HEK293 (cell line): ENCODE results near the gene AKR1B15.

Experiments
- CTCF ChIA-PET: fragments of 350-600 bp; formaldehyde crosslinking; extraction: SDS; loops from one replicate; lab custom pipeline; 2021; ENCODE audit warnings: antibody characterized with exemption; lab: Yijun Ruan, JAX
- POLR2A ChIA-PET: fragments of 300-600 bp; formaldehyde crosslinking; extraction: SDS; loops from one replicate; lab custom pipeline; 2020; ENCODE audit warnings: antibody characterized with exemption, inconsistent platforms; lab: Yijun Ruan, JAX
- H3K27ac ChIP-seq: fragments of 200-500 bp; sonication (Bioruptor generic); 2 replicates; pipeline ENCODE4 v1.5.1; 2014; ENCODE audit warnings: low read depth, low read length, control low read depth, inconsistent platforms; ENCODE audit errors: extremely low read depth
- H3K36me3 ChIP-seq, 2 experiments: fragments of 200-500 bp in 1 of 2; sonication (Bioruptor generic) in 1 of 2; 1 replicate in 1 of 2; 2 replicates in 1 of 2; pipeline ENCODE4 v1.5.1; 2014 to 2017; ENCODE audit warnings: inconsistent platforms in 2 of 2, low read length in 2 of 2; ENCODE audit not compliant: control insufficient read depth in 2 of 2, insufficient read depth in 1 of 2
- H3K4me1 ChIP-seq: fragments of 200-500 bp; sonication (Bioruptor generic); 2 replicates; pipeline ENCODE4 v1.5.1; 2014; ENCODE audit warnings: mild to moderate bottlenecking, low read length, inconsistent platforms; ENCODE audit not compliant: control insufficient read depth, insufficient read depth
- H3K4me3 ChIP-seq: 2 replicates; pipeline ENCODE4 v1.5.1; 2011; ENCODE audit warnings: low read depth, mild to moderate bottlenecking, control low read depth, low read length, moderate library complexity
- H3K9me3 ChIP-seq: fragments of 200-500 bp; sonication (Bioruptor generic); 2 replicates; pipeline ENCODE4 v1.5.1; 2014; ENCODE audit warnings: low read depth, low read length, inconsistent platforms; ENCODE audit not compliant: control insufficient read depth, insufficient read depth
- MYNN ChIP-seq: fragments of 450-650 bp; formaldehyde crosslinking; IDR thresholded peaks from 2 replicates; pipeline ENCODE4 v1.5.1; 2016; ENCODE audit warnings: missing biosample characterization, missing genetic modification characterization, borderline replicate concordance
- MZF1 ChIP-seq: fragments of 450-650 bp; formaldehyde crosslinking; IDR thresholded peaks from 2 replicates; pipeline ENCODE4 v1.5.1; 2017; ENCODE audit warnings: missing biosample characterization, missing genetic modification characterization, borderline replicate concordance
- SETDB1 ChIP-seq: IDR thresholded peaks from one replicate; pipeline ENCODE4 v1.6.1; 2017; ENCODE audit warnings: mild to moderate bottlenecking, low read length, moderate library complexity, mixed read lengths; ENCODE audit not compliant: insufficient read length
- SP7 ChIP-seq: fragments of 450-650 bp; formaldehyde crosslinking; IDR thresholded peaks from 2 replicates; pipeline ENCODE4 v1.5.1; 2016; ENCODE audit warnings: missing biosample characterization, missing genetic modification characterization
- TRIM28 ChIP-seq: IDR thresholded peaks from 2 replicates; pipeline ENCODE4 v1.6.1; 2011; ENCODE audit warnings: low read length, control low read depth, borderline replicate concordance
- ZBTB21 ChIP-seq: fragments of 450-650 bp; formaldehyde crosslinking; IDR thresholded peaks from 2 replicates; pipeline ENCODE4 v1.5.1; 2017; ENCODE audit warnings: missing biosample characterization, missing genetic modification characterization
- ZFP69B ChIP-seq: fragments of 450-650 bp; formaldehyde crosslinking; IDR thresholded peaks from 2 replicates; pipeline ENCODE4 v1.5.1; 2016; ENCODE audit warnings: missing biosample characterization, missing genetic modification characterization
- ZNF10 ChIP-seq: fragments of 450-650 bp; formaldehyde crosslinking; IDR thresholded peaks from 2 replicates; pipeline ENCODE4 v1.5.1; 2017; ENCODE audit warnings: missing biosample characterization, missing genetic modification characterization
- ZNF221 ChIP-seq: fragments of 450-650 bp; formaldehyde crosslinking; IDR thresholded peaks from 2 replicates; pipeline ENCODE4 v1.5.1; 2017; ENCODE audit warnings: missing biosample characterization, missing genetic modification characterization, borderline replicate concordance
- ZNF26 ChIP-seq: fragments of 450-650 bp; formaldehyde crosslinking; IDR thresholded peaks from 2 replicates; pipeline ENCODE4 v1.5.1; 2016; ENCODE audit warnings: missing biosample characterization, missing genetic modification characterization
- ZNF350 ChIP-seq: fragments of 450-650 bp; formaldehyde crosslinking; IDR thresholded peaks from 2 replicates; pipeline ENCODE4 v1.5.0; 2017; ENCODE audit warnings: missing biosample characterization, mild to moderate bottlenecking, missing genetic modification characterization
- ZNF548 ChIP-seq: fragments of 450-650 bp; formaldehyde crosslinking; IDR thresholded peaks from 2 replicates; pipeline ENCODE4 v1.5.1; 2016; ENCODE audit warnings: missing biosample characterization, missing genetic modification characterization
- ZNF558 ChIP-seq: fragments of 450-650 bp; formaldehyde crosslinking; IDR thresholded peaks from 2 replicates; pipeline ENCODE4 v1.5.1; 2016; ENCODE audit warnings: missing biosample characterization, missing genetic modification characterization
- ZNF645 ChIP-seq: fragments of 450-650 bp; formaldehyde crosslinking; IDR thresholded peaks from 2 replicates; pipeline ENCODE4; 2016; ENCODE audit warnings: missing biosample characterization, missing genetic modification characterization
- ZNF654 ChIP-seq: fragments of 450-650 bp; formaldehyde crosslinking; IDR thresholded peaks from 2 replicates; pipeline ENCODE4 v1.5.1; 2016; ENCODE audit warnings: low read depth, missing biosample characterization, missing genetic modification characterization
- ZXDB ChIP-seq: fragments of 450-650 bp; formaldehyde crosslinking; IDR thresholded peaks from 2 replicates; pipeline ENCODE4 v1.5.1; 2016; ENCODE audit warnings: missing biosample characterization, missing genetic modification characterization
- TF ChIP-seq, protein P1 (sequence below): fragments of 450-650 bp; formaldehyde crosslinking; IDR thresholded peaks from 2 replicates; pipeline ENCODE4 v1.5.1; 2016; ENCODE audit warnings: missing biosample characterization, missing genetic modification characterization, borderline replicate concordance

Gene AKR1B15

GRCh38 chr7:134627775-134628153, 78.9 kb downstream of the AKR1B15 start (continued):
- TF ChIP-seq, protein P1, sequence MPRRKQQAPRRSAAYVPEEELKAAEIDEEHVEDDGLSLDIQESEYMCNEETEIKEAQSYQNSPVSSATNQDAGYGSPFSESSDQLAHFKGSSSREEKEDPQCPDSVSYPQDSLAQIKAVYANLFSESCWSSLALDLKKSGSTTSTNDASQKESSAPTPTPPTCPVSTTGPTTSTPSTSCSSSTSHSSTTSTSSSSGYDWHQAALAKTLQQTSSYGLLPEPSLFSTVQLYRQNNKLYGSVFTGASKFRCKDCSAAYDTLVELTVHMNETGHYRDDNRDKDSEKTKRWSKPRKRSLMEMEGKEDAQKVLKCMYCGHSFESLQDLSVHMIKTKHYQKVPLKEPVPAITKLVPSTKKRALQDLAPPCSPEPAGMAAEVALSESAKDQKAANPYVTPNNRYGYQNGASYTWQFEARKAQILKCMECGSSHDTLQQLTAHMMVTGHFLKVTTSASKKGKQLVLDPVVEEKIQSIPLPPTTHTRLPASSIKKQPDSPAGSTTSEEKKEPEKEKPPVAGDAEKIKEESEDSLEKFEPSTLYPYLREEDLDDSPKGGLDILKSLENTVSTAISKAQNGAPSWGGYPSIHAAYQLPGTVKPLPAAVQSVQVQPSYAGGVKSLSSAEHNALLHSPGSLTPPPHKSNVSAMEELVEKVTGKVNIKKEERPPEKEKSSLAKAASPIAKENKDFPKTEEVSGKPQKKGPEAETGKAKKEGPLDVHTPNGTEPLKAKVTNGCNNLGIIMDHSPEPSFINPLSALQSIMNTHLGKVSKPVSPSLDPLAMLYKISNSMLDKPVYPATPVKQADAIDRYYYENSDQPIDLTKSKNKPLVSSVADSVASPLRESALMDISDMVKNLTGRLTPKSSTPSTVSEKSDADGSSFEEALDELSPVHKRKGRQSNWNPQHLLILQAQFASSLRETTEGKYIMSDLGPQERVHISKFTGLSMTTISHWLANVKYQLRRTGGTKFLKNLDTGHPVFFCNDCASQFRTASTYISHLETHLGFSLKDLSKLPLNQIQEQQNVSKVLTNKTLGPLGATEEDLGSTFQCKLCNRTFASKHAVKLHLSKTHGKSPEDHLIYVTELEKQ: no peak
- TF ChIP-seq SP7 (tag by site-specific recombination) (no peak), ZNF350 (tag by site-specific recombination) (no peak), ZXDB (tag by site-specific recombination) (no peak), TRIM28 (no peak), ZNF558 (tag by site-specific recombination) (no peak), ZNF10 (no peak), ZNF548 (tag by site-specific recombination) (no peak), ZBTB21 (tag by site-specific recombination) (no peak)
- TF ChIP-seq, all 188 proteins: peak for 0

- no peak for TF ChIP-seq MZF1
- no peak for TF ChIP-seq ZFP69B (tag by site-specific recombination)
- TF ChIP-seq ZNF654 (tag by site-specific recombination): no peak
- no peak for TF ChIP-seq ZNF221 (tag by site-specific recombination)
- TF ChIP-seq ZNF645 (tag by site-specific recombination): no peak
- TF ChIP-seq ZNF26 (tag by site-specific recombination): no peak
- TF ChIP-seq SETDB1: no peak
- no peak for TF ChIP-seq SP7 (tag by site-specific recombination)
- no peak for TF ChIP-seq MYNN (tag by site-specific recombination)
- ChIA-PET POLR2A (no interaction called here), CTCF (interaction anchor here (1.0 to 1.3 kb wide), 3 partner anchors 9 to 196 kb away, joined by 3 read pairs; no protein-coding TSS in a partner anchor)
- no peaks in the 10 kb centered on the region for H3K4me1 ChIP-seq
- H3K36me3 ChIP-seq: no peaks in the 10 kb centered on the region
- H3K4me3 ChIP-seq: no peak overlapping the region
- H3K27ac ChIP-seq: no peak overlapping the region
- no peaks in the 10 kb centered on the region for H3K9me3 ChIP-seq
Measured at GRCh38 chr7:134629445-134629844, 80.5 kb downstream of the AKR1B15 start.
